ENCODE data around the gene LPAR1.

DNA sequence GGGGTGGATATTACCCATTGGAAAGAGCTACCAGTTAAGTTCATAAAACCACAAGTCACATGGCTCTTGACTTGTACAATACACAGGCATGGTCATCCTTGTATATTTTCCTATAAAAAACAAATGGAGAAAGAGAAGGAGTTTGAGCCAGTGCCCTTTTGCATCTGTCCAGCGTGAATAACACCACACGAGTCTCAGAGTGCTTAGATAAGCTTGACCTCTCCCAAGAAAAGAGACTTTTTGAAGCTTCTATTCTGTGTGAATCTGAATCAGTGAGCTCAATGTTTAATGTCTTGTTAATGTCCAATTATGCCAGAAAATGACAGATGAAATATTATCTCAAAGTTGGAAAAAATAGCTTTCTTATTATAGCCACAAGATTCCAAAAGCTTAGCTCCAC is 30.9 kb upstream of the LPAR1 start:
- TF ChIP-seq CTCF (conservative IDR thresholded peaks at IDR 0.05 in 1 of 2, IDR thresholded peaks at IDR 0.05 in 1 of 2; ENCODE audit: low read depth in 1 of 2, low read length in 2 of 2): no peak
- no peak for TF ChIP-seq EZH2 (IDR thresholded peaks at IDR 0.05; ENCODE audit: low read length, missing control alignments)

Data from fibroblast of lung (primary cell).